GDM1 (cell line): Measurements from ENCODE around the gene AIF1.
A peak's percentile ranks its signal among the peaks of the same experiment; 100 is the strongest.

Experiments
- DNase-seq: peaks from one replicate; lab custom pipeline; 2025; lab: John Stamatoyannopoulos, UW

AIF1 gene

GRCh38 chr6:31614684-31615578, at the start of gene AIF1:
Gene AIF1 (plus strand): TSS chr6:31615234. CDS start chr6:31615330, 96 bp downstream.
- peak; percentile 79 for DNase-seq

- no peak for DNase-seq
These were observed 47.3 kb upstream of the AIF1 start for GRCh38 chr6:31567531-31568370.

GRCh38 chr6:31568537-31568961, 46.5 kb upstream of the AIF1 start:
- DNase-seq = no peak

- no peak for DNase-seq
These were observed 45.0 kb upstream of the AIF1 start for GRCh38 chr6:31569861-31570536.

GRCh38 chr6:31572041-31572911, 42.8 kb upstream of the AIF1 start, which contains the start of gene LTA:
Gene LTA (plus strand): TSS chr6:31572289. CDS start chr6:31572743, 454 bp downstream.
- no peak for DNase-seq

- DNase-seq = no peak
These were observed 41.6 kb upstream of the AIF1 start for GRCh38 chr6:31573239-31574105.

GRCh38 chr6:31574106-31575061, 40.6 kb upstream of the AIF1 start:
- no peak for DNase-seq

- DNase-seq = no peak
These were observed 39.6 kb upstream of the AIF1 start, which contains the start of gene TNF for GRCh38 chr6:31575335-31575901. Gene TNF (plus strand): TSS chr6:31575565. CDS start chr6:31575742, 177 bp downstream.

GRCh38 chr6:31575952-31576685, 38.9 kb upstream of the AIF1 start:
- DNase-seq = no peak

- no peak for DNase-seq
These were observed 38.0 kb upstream of the AIF1 start for GRCh38 chr6:31576897-31577578.

GRCh38 chr6:31577579-31577966, 37.5 kb upstream of the AIF1 start:
- no peak for DNase-seq

GRCh38 chr6:31578184-31579118, 36.6 kb upstream of the AIF1 start:
- no peak for DNase-seq

- DNase-seq = no peak
These were observed 35.9 kb upstream of the AIF1 start for GRCh38 chr6:31579119-31579505.

GRCh38 chr6:31579546-31580437, 35.2 kb upstream of the AIF1 start:
- DNase-seq = no peak

GRCh38 chr6:31580438-31580740, 34.6 kb upstream of the AIF1 start:
- no peak for DNase-seq
